Measurements from ENCODE around the gene ATRNL1. TPM values are rescaled to one million over a fixed set of nuclear protein-coding genes. Genes with fewer than 3 reads are reported as not detected.
A peak's percentile ranks its signal among the peaks of the same experiment; 100 is the strongest.

Gene ATRNL1
- total and polyA plus RNA-seq, 2 experiments from 2014 or later = 4.8 to 29.7 TPM

GRCh38 chr10:115092258-115092554 lies 959 bp upstream of the ATRNL1 start (continued):
- TF ChIP-seq ZNF462 (CRISPR knock-in tag; IDR thresholded peaks at IDR 0.05) (no peak), ZNF114 (CRISPR knock-in tag; IDR thresholded peaks at IDR 0.05) (no peak)

- peaks cover 15% of the 10 kb centered on the region for H3K27me3 Mint-ChIP-seq (ENCODE audit: insufficient read depth, low read depth, poor library complexity)
- Histone ChIP-seq H3K9me2 (ENCODE audit: insufficient read depth) (no peaks in the 10 kb centered on the region), H4K20me1 (replicated peaks; ENCODE audit: insufficient read depth) (no peaks in the 10 kb centered on the region; the same call in 1 of the 2 replicates), H3K4me1 (ENCODE audit: insufficient read depth) (peaks cover 39% of the 10 kb centered on the region), H3K27me3 (ENCODE audit: insufficient read depth) (peaks cover 30% of the 10 kb centered on the region), H3K27ac (ENCODE audit: low read depth) (no peak overlapping the region), H3K79me2 (replicated peaks; ENCODE audit: insufficient read depth) (peaks cover 24% of the 10 kb centered on the region), H2AFZ (peak overlapping the region; percentile 95), H3F3A (replicated peaks; ENCODE audit: low read depth) (no peaks in the 10 kb centered on the region), H3K36me3 (ENCODE audit: insufficient read depth) (no peaks in the 10 kb centered on the region), H3K4me2 (peak overlapping the region; percentile 80), H3K4me3 (peak overlapping the region; percentile 79)
- ATAC-seq = peak; percentile 39
- H3K4me1 Mint-ChIP-seq = peaks cover 35% of the 10 kb centered on the region
- peak; percentile 77 for DNase-seq (ENCODE audit: low spot score)
- peak overlapping the region; percentile 78 for H3K4me3 Mint-ChIP-seq
- H3K9me3 Mint-ChIP-seq = peaks cover 3% of the 10 kb centered on the region; the same call in 2 of the 3 replicates
- no peaks in the 10 kb centered on the region; the same call in 2 of the 3 replicates for H3K36me3 Mint-ChIP-seq (ENCODE audit: low read depth)
- TF ChIP-seq EZH2 (IDR thresholded peaks at IDR 0.05; ENCODE audit: low read depth, unreplicated experiment) = no peak
- 0 out of 2 replicates have a peak, but pooled peaks have one; percentile 27 for TF ChIP-seq POLR2AphosphoS5 (IDR thresholded peaks at IDR 0.05; ENCODE audit: low read depth)
- peak overlapping the region; percentile 81; the same call in 1 of the 2 replicates for H3K27ac Mint-ChIP-seq
Measured at GRCh38 chr10:115092555-115093285, 445 bp upstream of the ATRNL1 start.

Measured in GM23338 (cell line).